ENCODE measurements around the gene TRAT1. TPM values are rescaled to one million over a fixed set of nuclear protein-coding genes. Genes with fewer than 3 reads are reported as not detected.

TRAT1 gene
- total RNA-seq, 1 donor from 2014 or later: not detected

- TF ChIP-seq, protein P1, sequence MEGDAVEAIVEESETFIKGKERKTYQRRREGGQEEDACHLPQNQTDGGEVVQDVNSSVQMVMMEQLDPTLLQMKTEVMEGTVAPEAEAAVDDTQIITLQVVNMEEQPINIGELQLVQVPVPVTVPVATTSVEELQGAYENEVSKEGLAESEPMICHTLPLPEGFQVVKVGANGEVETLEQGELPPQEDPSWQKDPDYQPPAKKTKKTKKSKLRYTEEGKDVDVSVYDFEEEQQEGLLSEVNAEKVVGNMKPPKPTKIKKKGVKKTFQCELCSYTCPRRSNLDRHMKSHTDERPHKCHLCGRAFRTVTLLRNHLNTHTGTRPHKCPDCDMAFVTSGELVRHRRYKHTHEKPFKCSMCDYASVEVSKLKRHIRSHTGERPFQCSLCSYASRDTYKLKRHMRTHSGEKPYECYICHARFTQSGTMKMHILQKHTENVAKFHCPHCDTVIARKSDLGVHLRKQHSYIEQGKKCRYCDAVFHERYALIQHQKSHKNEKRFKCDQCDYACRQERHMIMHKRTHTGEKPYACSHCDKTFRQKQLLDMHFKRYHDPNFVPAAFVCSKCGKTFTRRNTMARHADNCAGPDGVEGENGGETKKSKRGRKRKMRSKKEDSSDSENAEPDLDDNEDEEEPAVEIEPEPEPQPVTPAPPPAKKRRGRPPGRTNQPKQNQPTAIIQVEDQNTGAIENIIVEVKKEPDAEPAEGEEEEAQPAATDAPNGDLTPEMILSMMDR (IDR thresholded peaks at IDR 0.05; ENCODE audit: insufficient read depth, low read length, poor library complexity, severe bottlenecking): no peak
Measured at GRCh38 chr3:108862865-108863798, 40.5 kb downstream of the TRAT1 start.

DNA sequence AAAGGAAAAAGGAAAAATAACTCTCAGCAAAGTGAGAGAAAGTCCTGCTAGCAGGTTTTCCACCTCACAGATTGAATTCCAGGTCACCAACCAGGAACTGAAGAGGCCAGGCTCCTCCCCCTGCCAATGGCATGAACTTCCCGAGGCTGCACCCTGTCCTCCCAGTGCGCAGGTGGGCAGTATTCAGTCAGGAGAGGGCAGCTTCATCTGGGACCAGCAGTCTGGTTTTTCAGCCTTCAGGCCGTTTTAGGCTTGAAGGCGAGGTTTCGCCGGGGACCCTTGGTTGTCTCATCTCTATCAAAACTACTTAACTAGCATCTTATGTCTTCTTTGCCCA lies 41.2 kb downstream of the TRAT1 start:
- DNase-seq (ENCODE audit: low read depth): no peak

More at GRCh38 chr3:108862865-108863798, 40.5 kb downstream of the TRAT1 start:
- no peaks in the 10 kb centered on the region for H3K27me3 ChIP-seq (ENCODE audit: control insufficient read depth, insufficient read depth, low read length)
- DNase-seq (ENCODE audit: low read depth): peak; percentile 60
- H3K36me3 ChIP-seq (ENCODE audit: control insufficient read depth, insufficient read depth, low read length): no peaks in the 10 kb centered on the region
- no peak overlapping the region for H3K4me3 ChIP-seq (ENCODE audit: low read depth, low read length)

DNA sequence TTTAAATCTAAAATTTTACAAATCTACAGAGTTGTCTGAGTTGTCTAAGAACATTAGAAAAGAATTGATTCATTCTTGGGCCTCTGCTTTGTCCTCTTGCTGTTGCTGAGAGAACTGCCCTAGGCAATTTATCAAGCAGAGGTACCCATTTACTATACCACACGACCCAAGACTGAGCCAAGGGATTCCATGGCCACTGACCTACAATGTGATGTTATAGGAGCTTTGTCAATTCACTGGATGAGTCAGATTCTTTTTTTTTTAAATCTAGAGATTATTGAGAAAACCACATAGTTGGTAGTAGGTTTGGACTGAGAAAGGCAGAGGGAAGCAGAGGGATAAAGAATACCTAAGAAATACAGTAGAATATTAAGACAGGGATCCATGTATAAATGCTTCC lies 55.3 kb downstream of the TRAT1 start:
- H3K27me3 ChIP-seq (ENCODE audit: control insufficient read depth, insufficient read depth, low read length): no peaks in the 10 kb centered on the region
- H3K36me3 ChIP-seq (ENCODE audit: control insufficient read depth, insufficient read depth, low read length): no peaks in the 10 kb centered on the region
- no peak overlapping the region for H3K4me3 ChIP-seq (ENCODE audit: low read depth, low read length)
- no peak for DNase-seq (ENCODE audit: low read depth)
- TF ChIP-seq, protein P1 (IDR thresholded peaks at IDR 0.05; ENCODE audit: insufficient read depth, low read length, poor library complexity, severe bottlenecking): no peak

More for the DNA sequence above, 41.2 kb downstream of the TRAT1 start:
- no peak overlapping the region for H3K4me3 ChIP-seq (ENCODE audit: low read depth, low read length)
- no peaks in the 10 kb centered on the region for H3K27me3 ChIP-seq (ENCODE audit: control insufficient read depth, insufficient read depth, low read length)
- no peaks in the 10 kb centered on the region for H3K36me3 ChIP-seq (ENCODE audit: control insufficient read depth, insufficient read depth, low read length)
- TF ChIP-seq, protein P1 (IDR thresholded peaks at IDR 0.05; ENCODE audit: insufficient read depth, low read length, poor library complexity, severe bottlenecking): no peak

GRCh38 chr3:108879915-108880314 lies 57.3 kb downstream of the TRAT1 start:
- DNase-seq (ENCODE audit: low read depth): no peak
- no peaks in the 10 kb centered on the region for H3K27me3 ChIP-seq (ENCODE audit: control insufficient read depth, insufficient read depth, low read length)
- TF ChIP-seq, protein P1 (IDR thresholded peaks at IDR 0.05; ENCODE audit: insufficient read depth, low read length, poor library complexity, severe bottlenecking): no peak
- H3K36me3 ChIP-seq (ENCODE audit: control insufficient read depth, insufficient read depth, low read length): no peaks in the 10 kb centered on the region
- H3K4me3 ChIP-seq (ENCODE audit: low read depth, low read length): no peak overlapping the region

DNA sequence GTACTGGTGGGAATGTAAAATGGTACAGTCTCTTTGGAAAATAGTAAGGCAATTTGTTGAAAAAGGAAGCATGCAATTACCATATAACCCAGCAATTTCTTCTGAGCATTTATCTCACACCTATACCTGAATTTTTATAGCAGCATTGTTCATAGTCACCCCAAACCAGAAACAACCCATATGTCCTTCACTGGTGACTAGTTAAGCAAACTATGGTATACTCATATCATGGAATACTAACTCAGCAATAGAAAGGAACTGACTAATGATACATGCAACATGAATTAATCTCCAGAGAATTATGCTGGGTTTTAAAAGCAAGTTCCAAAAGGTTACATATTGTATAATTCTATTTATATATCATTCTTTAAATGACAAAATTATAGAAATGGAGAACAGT lies 60.2 kb downstream of the TRAT1 start:
- H3K27me3 ChIP-seq (ENCODE audit: control insufficient read depth, insufficient read depth, low read length): no peaks in the 10 kb centered on the region
- DNase-seq (ENCODE audit: low read depth): no peak
- no peaks in the 10 kb centered on the region for H3K36me3 ChIP-seq (ENCODE audit: control insufficient read depth, insufficient read depth, low read length)
- TF ChIP-seq, protein P1 (IDR thresholded peaks at IDR 0.05; ENCODE audit: insufficient read depth, low read length, poor library complexity, severe bottlenecking): no peak
- H3K4me3 ChIP-seq (ENCODE audit: low read depth, low read length): no peak overlapping the region

All from kidney epithelial cell (primary cell).